ENCODE data around the gene C9orf72. TPM values are rescaled to one million over a fixed set of nuclear protein-coding genes. Genes with fewer than 3 reads are reported as not detected.

The C9orf72 gene
- total and polyA plus RNA-seq, 2 of the 4 experiments (the other 2 are of a cell fraction): 2.0 to 3.4 TPM

GRCh38 chr9:27505744-27506161 is 67.5 kb downstream of the C9orf72 start:
- no peak for TF ChIP-seq CHD1 (IDR thresholded peaks at IDR 0.05; ENCODE audit: low read depth, low read length)
- Histone ChIP-seq H3K56ac (ENCODE audit: extremely low read depth, insufficient read depth, low read length) (no peak overlapping the region), H3K36me3 (ENCODE audit: control insufficient read depth, insufficient read depth, low read length) (no peaks in the 10 kb centered on the region), H2BK120ac (ENCODE audit: low read depth, low read length) (no peak overlapping the region), H3K4me1 (ENCODE audit: control insufficient read depth, insufficient read depth, low read length) (no peaks in the 10 kb centered on the region), H2BK20ac (ENCODE audit: low read depth, low read length) (no peak overlapping the region), H2AK9ac (replicated peaks; ENCODE audit: low read depth, low read length, poor library complexity) (no peak overlapping the region), H4K20me1 (ENCODE audit: insufficient read depth, low read length) (no peaks in the 10 kb centered on the region), H3K79me1 (ENCODE audit: low read depth in 1 of 2, low read length in 2 of 2) (no peaks in the 10 kb centered on the region), H3K4me3 (ENCODE audit: insufficient read depth, low read depth, low read length) (no peak overlapping the region), H3K9me3 (ENCODE audit: control insufficient read depth, insufficient read depth, low read length) (no peaks in the 10 kb centered on the region), H3K23ac (ENCODE audit: low read depth, low read length) (no peak overlapping the region), H3K9me1 (ENCODE audit: insufficient read depth, low read length) (no peaks in the 10 kb centered on the region), H2AK5ac (ENCODE audit: low read depth, low read length) (no peak overlapping the region), H3K4ac (ENCODE audit: low read depth, low read length) (no peak overlapping the region), H2BK15ac (ENCODE audit: low read depth, low read length) (no peak overlapping the region), H2AFZ (replicated peaks; ENCODE audit: low read length, poor library complexity) (no peak overlapping the region), H4K8ac (ENCODE audit: low read depth in 2 of 2, low read length in 2 of 2) (no peak overlapping the region), H4K91ac (ENCODE audit: insufficient read depth, low read depth, low read length) (no peak overlapping the region), H3K27ac (ENCODE audit: insufficient read depth, low read length) (no peak overlapping the region), H3K4me2 (ENCODE audit: low read depth, low read length) (no peak overlapping the region), H4K5ac (ENCODE audit: low read depth, low read length) (no peak overlapping the region), H2BK5ac (ENCODE audit: low read depth, low read length, poor library complexity, severe bottlenecking) (no peak overlapping the region), H3K27me3 (ENCODE audit: control insufficient read depth, insufficient read depth, low read length) (peaks cover 2% of the 10 kb centered on the region; the same call in 1 of the 2 replicates), H3K18ac (ENCODE audit: low read depth, low read length) (no peak overlapping the region), H3K9ac (ENCODE audit: low read depth, low read length) (no peak overlapping the region), H3K14ac (replicated peaks; ENCODE audit: low read depth, low read length) (no peak overlapping the region)
- no peak for ATAC-seq (ENCODE audit: low read depth)
- 51% methylated on average over 3 of the region's 5 CpGs; no CpG with 5 or more reads in 1 of the 2 experiments for WGBS, 2 experiments (ENCODE audit: extremely low coverage in 2 of 2, insufficient read length in 1 of 2)
- POLR2A ChIA-PET (ENCODE audit: unreplicated experiment): no interaction called here
- intact Hi-C loops (cut with micrococcal nuclease): no loop called here
- no peak for DNase-seq
- in situ Hi-C loops (cut with MboI; ENCODE audit: low sequenced_read_pairs): no loop called here
- CTCF ChIA-PET: no interaction called here
- no TSS peak for BruUV-seq (replicated peaks)
- dilution Hi-C loops (cut with HindIII; ENCODE audit: low sequenced_read_pairs, unreplicated experiment): no loop called here
